B cell (primary cell): ENCODE data around the gene HJV.

Experiments used
- EZH2 ChIP-seq: IDR thresholded peaks from 2 replicates; pipeline ENCODE4 v1.6.1; 2012; ENCODE audit warnings: borderline replicate concordance, low read depth, mild to moderate bottlenecking, moderate library complexity, low read length; ENCODE audit not compliant: insufficient read depth, poor library complexity, severe bottlenecking
- TF ChIP-seq, protein P1 (sequence below): fragments of 200-600 bp; IDR thresholded peaks from one replicate; pipeline ENCODE4 v1.8.0; 2022; ENCODE audit warnings: antibody characterized with exemption, mild to moderate bottlenecking

GRCh38 chr1:145985129-145985501 is 36.4 kb downstream of the HJV start:
- TF ChIP-seq, protein P1, sequence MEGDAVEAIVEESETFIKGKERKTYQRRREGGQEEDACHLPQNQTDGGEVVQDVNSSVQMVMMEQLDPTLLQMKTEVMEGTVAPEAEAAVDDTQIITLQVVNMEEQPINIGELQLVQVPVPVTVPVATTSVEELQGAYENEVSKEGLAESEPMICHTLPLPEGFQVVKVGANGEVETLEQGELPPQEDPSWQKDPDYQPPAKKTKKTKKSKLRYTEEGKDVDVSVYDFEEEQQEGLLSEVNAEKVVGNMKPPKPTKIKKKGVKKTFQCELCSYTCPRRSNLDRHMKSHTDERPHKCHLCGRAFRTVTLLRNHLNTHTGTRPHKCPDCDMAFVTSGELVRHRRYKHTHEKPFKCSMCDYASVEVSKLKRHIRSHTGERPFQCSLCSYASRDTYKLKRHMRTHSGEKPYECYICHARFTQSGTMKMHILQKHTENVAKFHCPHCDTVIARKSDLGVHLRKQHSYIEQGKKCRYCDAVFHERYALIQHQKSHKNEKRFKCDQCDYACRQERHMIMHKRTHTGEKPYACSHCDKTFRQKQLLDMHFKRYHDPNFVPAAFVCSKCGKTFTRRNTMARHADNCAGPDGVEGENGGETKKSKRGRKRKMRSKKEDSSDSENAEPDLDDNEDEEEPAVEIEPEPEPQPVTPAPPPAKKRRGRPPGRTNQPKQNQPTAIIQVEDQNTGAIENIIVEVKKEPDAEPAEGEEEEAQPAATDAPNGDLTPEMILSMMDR, result no peak
- TF ChIP-seq EZH2, result no peak
